Transverse colon (tissue), 4 donors: ENCODE measurements around the gene CARD10.

Experiments
- CTCF ChIP-seq, 5 experiments: fragments of 200-600 bp in 3 of 5; fragments of 450-650 bp in 2 of 5; sonication (generic) in 3 of 5; IDR thresholded peaks; 1 replicate in 2 of 5; 2 replicates in 3 of 5; pipeline ENCODE4 v1.5.1; 2016 to 2017; ENCODE audit warnings: antibody characterized with exemption in 5 of 5, inconsistent platforms in 3 of 5, mild to moderate bottlenecking in 2 of 5, moderate library complexity in 1 of 5
- POLR2A ChIP-seq: fragments of 450-650 bp; IDR thresholded peaks from one replicate; pipeline ENCODE4 v1.6.1; 2016; ENCODE audit warnings: antibody characterized with exemption, mild to moderate bottlenecking, moderate library complexity
- POLR2AphosphoS5 ChIP-seq, 3 donors: sonication (generic); formaldehyde crosslinking; IDR thresholded peaks; one replicate each; pipeline ENCODE4 v1.6.1; 2016; ENCODE audit warnings: antibody characterized with exemption in 3 of 3

- TF ChIP-seq CTCF (IDR thresholded peaks at IDR 0.05) (no peak), POLR2AphosphoS5 (IDR thresholded peaks at IDR 0.05) (no peak), POLR2A (no peak)
These were observed 47.2 kb upstream of the CARD10 start for GRCh38 chr22:37566329-37566837.
